ENCODE measurements around the gene MAP6. TPM values are rescaled to one million over a fixed set of nuclear protein-coding genes. Genes with fewer than 3 reads are reported as not detected.

MAP6 gene
- total and polyA plus RNA-seq, 2 experiments from 2014 or later = 2.9 to 5.6 TPM

- Histone ChIP-seq H3K4me1 (ENCODE audit: low read depth) (no peaks in the 10 kb centered on the region), H3K9me3 (ENCODE audit: low read depth) (no peaks in the 10 kb centered on the region), H3K27me3 (no peaks in the 10 kb centered on the region), H3K4me3 (no peak overlapping the region), H3K27ac (no peak overlapping the region), H3K36me3 (no peaks in the 10 kb centered on the region)
- no peak for DNase-seq (ENCODE audit: low read depth in 1 of 2, low spot score in 1 of 2)
- no peak for TF ChIP-seq CTCF (IDR thresholded peaks at IDR 0.05; ENCODE audit: low read depth, low read length)
Observed at GRCh38 chr11:75655605-75656004, 13.2 kb downstream of the MAP6 start.

- H3K9me3 ChIP-seq (ENCODE audit: low read depth) = no peaks in the 10 kb centered on the region
- DNase-seq (ENCODE audit: low read depth in 1 of 2, low spot score in 1 of 2) = no peak
- no peak overlapping the region for H3K27ac ChIP-seq
- H3K4me1 ChIP-seq (ENCODE audit: low read depth) = no peaks in the 10 kb centered on the region
- H3K36me3 ChIP-seq = no peaks in the 10 kb centered on the region
- no peak for TF ChIP-seq CTCF (IDR thresholded peaks at IDR 0.05; ENCODE audit: low read depth, low read length)
- H3K4me3 ChIP-seq = no peak overlapping the region
- no peaks in the 10 kb centered on the region for H3K27me3 ChIP-seq
Observed at GRCh38 chr11:75654314-75654713, 14.5 kb downstream of the MAP6 start.

GRCh38 chr11:75653532-75653931, 15.3 kb downstream of the MAP6 start:
- DNase-seq (ENCODE audit: low read depth in 1 of 2, low spot score in 1 of 2) = no peak
- H3K27me3 ChIP-seq = no peaks in the 10 kb centered on the region
- H3K36me3 ChIP-seq = no peaks in the 10 kb centered on the region
- no peaks in the 10 kb centered on the region for H3K4me1 ChIP-seq (ENCODE audit: low read depth)
- TF ChIP-seq CTCF (IDR thresholded peaks at IDR 0.05; ENCODE audit: low read depth, low read length) = no peak
- no peak overlapping the region for H3K27ac ChIP-seq
- H3K4me3 ChIP-seq = no peak overlapping the region
- H3K9me3 ChIP-seq (ENCODE audit: low read depth) = no peaks in the 10 kb centered on the region

GRCh38 chr11:75652936-75653335, 15.9 kb downstream of the MAP6 start:
- H3K36me3 ChIP-seq = no peaks in the 10 kb centered on the region
- no peak overlapping the region for H3K4me3 ChIP-seq
- H3K27ac ChIP-seq = no peak overlapping the region
- no peaks in the 10 kb centered on the region for H3K9me3 ChIP-seq (ENCODE audit: low read depth)
- H3K4me1 ChIP-seq (ENCODE audit: low read depth) = no peaks in the 10 kb centered on the region
- H3K27me3 ChIP-seq = no peaks in the 10 kb centered on the region
- TF ChIP-seq CTCF (IDR thresholded peaks at IDR 0.05; ENCODE audit: low read depth, low read length) = no peak
- no peak for DNase-seq (ENCODE audit: low read depth in 1 of 2, low spot score in 1 of 2)

- DNase-seq (ENCODE audit: low read depth in 1 of 2, low spot score in 1 of 2) = no peak
- no peaks in the 10 kb centered on the region for H3K36me3 ChIP-seq
- no peak overlapping the region for H3K4me3 ChIP-seq
- H3K9me3 ChIP-seq (ENCODE audit: low read depth) = no peaks in the 10 kb centered on the region
- H3K27me3 ChIP-seq = no peaks in the 10 kb centered on the region
- no peaks in the 10 kb centered on the region for H3K4me1 ChIP-seq (ENCODE audit: low read depth)
- TF ChIP-seq CTCF (IDR thresholded peaks at IDR 0.05; ENCODE audit: low read depth, low read length) = no peak
- H3K27ac ChIP-seq = no peak overlapping the region
Observed at GRCh38 chr11:75651218-75651617, 17.6 kb downstream of the MAP6 start.

DNA sequence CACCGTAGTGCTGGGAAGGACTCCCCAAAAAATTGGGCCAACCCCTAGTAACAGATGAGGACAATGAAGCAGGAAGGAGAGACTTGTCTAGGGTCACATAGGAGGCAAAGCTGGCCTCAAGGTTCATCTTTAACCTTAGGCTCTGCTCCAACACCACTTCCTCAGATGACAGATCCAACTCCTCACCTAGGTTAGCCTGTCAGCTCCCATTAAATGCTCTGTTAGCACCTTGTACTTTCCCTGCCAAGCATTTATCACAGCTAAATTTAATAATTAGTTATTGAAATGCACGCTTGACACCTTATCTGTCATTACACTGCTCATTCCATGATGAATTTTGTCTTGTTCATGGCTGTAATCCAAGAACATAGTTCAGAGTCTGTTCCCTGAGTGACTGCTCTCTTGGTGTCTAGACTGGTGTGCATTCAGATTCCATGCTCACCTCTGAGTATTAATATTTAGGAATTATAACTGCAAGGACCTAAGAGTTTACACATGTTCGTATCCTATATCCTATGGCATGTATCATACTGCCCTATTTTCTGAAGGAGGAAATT, 18.6 kb downstream of the MAP6 start:
- Histone ChIP-seq H3K9me3 (ENCODE audit: low read depth) (no peaks in the 10 kb centered on the region), H3K4me1 (ENCODE audit: low read depth) (no peaks in the 10 kb centered on the region), H3K36me3 (no peaks in the 10 kb centered on the region), H3K27me3 (no peaks in the 10 kb centered on the region), H3K27ac (no peak overlapping the region), H3K4me3 (no peak overlapping the region)
- DNase-seq (ENCODE audit: low read depth in 1 of 2, low spot score in 1 of 2) = no peak
- no peak for TF ChIP-seq CTCF (IDR thresholded peaks at IDR 0.05; ENCODE audit: low read depth, low read length)
